CD4-positive, alpha-beta T cell treated with Interleukin-2 at 100 ng/mL for 4 hours (primary cell): Measurements from ENCODE around the gene CNST.
A peak's percentile ranks its signal among the peaks of the same experiment; 100 is the strongest.

Source experiments
- DNase-seq: peaks from one replicate; pipeline ENCODE4 v3.0.0-alpha.2; 2020; ENCODE audit warnings: low spot score

CNST gene

GRCh38 chr1:246566128-246566812 is at the start of gene CNST, which contains the start of gene TFB2M:
Gene CNST, plus strand, starts transcription at chr1:246566456. Its CDS starts 25,107 bp downstream, at chr1:246591563.
Gene TFB2M, minus strand, starts transcription at chr1:246566261. Its CDS starts 123 bp downstream, at chr1:246566138.
- DNase-seq = peak; percentile 95

GRCh38 chr1:246517391-246517790 is 48.9 kb upstream of the CNST start:
- DNase-seq = no peak

GRCh38 chr1:246518456-246519205 is 47.6 kb upstream of the CNST start:
- DNase-seq = no peak

GRCh38 chr1:246519514-246519913 is 46.7 kb upstream of the CNST start:
- DNase-seq = no peak

GRCh38 chr1:246526380-246526779 is 39.9 kb upstream of the CNST start:
- no peak for DNase-seq

GRCh38 chr1:246526915-246527314 is 39.3 kb upstream of the CNST start:
- no peak for DNase-seq

- DNase-seq = no peak
Measured at GRCh38 chr1:246527402-246528088, 38.7 kb upstream of the CNST start.

GRCh38 chr1:246528933-246529731 is 37.1 kb upstream of the CNST start:
- no peak for DNase-seq

- DNase-seq = no peak
Measured at GRCh38 chr1:246530482-246530881, 35.8 kb upstream of the CNST start.

GRCh38 chr1:246532519-246532918 is 33.7 kb upstream of the CNST start:
- DNase-seq = no peak

- no peak for DNase-seq
Measured at GRCh38 chr1:246533371-246533905, 32.8 kb upstream of the CNST start.

GRCh38 chr1:246534114-246534513 is 32.1 kb upstream of the CNST start:
- no peak for DNase-seq

- DNase-seq = no peak
Measured at GRCh38 chr1:246537441-246537840, 28.8 kb upstream of the CNST start.

GRCh38 chr1:246537887-246538286 is 28.4 kb upstream of the CNST start:
- no peak for DNase-seq

- DNase-seq = no peak
Measured at GRCh38 chr1:246540738-246541491, 25.3 kb upstream of the CNST start.

- DNase-seq = no peak
Measured at GRCh38 chr1:246544001-246544400, 22.3 kb upstream of the CNST start.

GRCh38 chr1:246549665-246550064 is 16.6 kb upstream of the CNST start:
- DNase-seq = no peak

- no peak for DNase-seq
Measured at GRCh38 chr1:246550402-246550801, 15.9 kb upstream of the CNST start.

GRCh38 chr1:246552110-246552509 is 14.1 kb upstream of the CNST start:
- no peak for DNase-seq

GRCh38 chr1:246554201-246554600 is 12.1 kb upstream of the CNST start:
- DNase-seq = no peak

- no peak for DNase-seq
Measured at GRCh38 chr1:246558041-246558440, 8.2 kb upstream of the CNST start.
